Stimulated activated naive CD8-positive, alpha-beta T cell treated with anti-CD3 and anti-CD28 coated beads, Interleukin-15, amount 100 ng/mL, for 72 hours (primary cell): Measurements from ENCODE around the gene HOXA5.

Experiments used
- ATAC-seq: fragments of 150-1000 bp; cut with Tn5 transposase; 2 replicates; pipeline ENCODE4 v1.10.0; 2021; ENCODE audit warnings: mild to moderate bottlenecking, moderate library complexity
- DNase-seq, 2 donors: peaks; one replicate each; pipeline ENCODE4 v3.0.0; 2021 to 2022
- H3K27ac Mint-ChIP-seq, 2 donors: one replicate each; pipeline ENCODE4 v1.8.0; 2022; ENCODE audit warnings: mild to moderate bottlenecking in 2 of 2, mixed read lengths in 2 of 2, moderate library complexity in 2 of 2
- H3K27me3 Mint-ChIP-seq: one replicate; pipeline ENCODE4 v1.8.0; 2022; ENCODE audit warnings: mixed read lengths
- H3K4me1 Mint-ChIP-seq: one replicate; pipeline ENCODE4 v1.8.0; 2022; ENCODE audit warnings: mild to moderate bottlenecking, mixed read lengths
- H3K4me3 Mint-ChIP-seq, 2 donors: one replicate each; pipeline ENCODE4 v1.8.0; 2022; ENCODE audit warnings: mild to moderate bottlenecking in 2 of 2, mixed read lengths in 2 of 2, moderate library complexity in 1 of 2
- H3K9me3 Mint-ChIP-seq, 2 donors: one replicate each; pipeline ENCODE4 v1.8.0; 2022; ENCODE audit warnings: mixed read lengths in 2 of 2

The HOXA5 gene

GRCh38 chr7:27141923-27142579 lies 1.4 kb downstream of the HOXA5 start:
- Mint-ChIP-seq H3K4me3 (no peak overlapping the region), H3K27me3 (peaks cover 75% of the 10 kb centered on the region)

GRCh38 chr7:27141137-27141922 lies 2.2 kb downstream of the HOXA5 start:
- no peak for DNase-seq
- ATAC-seq, result no peak
- Mint-ChIP-seq H3K27ac (no peak overlapping the region), H3K4me1 (peaks cover 5% of the 10 kb centered on the region), H3K27me3 (peaks cover 75% of the 10 kb centered on the region), H3K4me3 (no peak overlapping the region), H3K9me3 (no peaks in the 10 kb centered on the region)

More at GRCh38 chr7:27141923-27142579, 1.4 kb downstream of the HOXA5 start:
- H3K4me1 Mint-ChIP-seq, result peaks cover 3% of the 10 kb centered on the region
- DNase-seq (no peak), ATAC-seq (no peak)
- no peak overlapping the region for H3K27ac Mint-ChIP-seq
- no peaks in the 10 kb centered on the region for H3K9me3 Mint-ChIP-seq

- no peaks in the 10 kb centered on the region for H3K9me3 Mint-ChIP-seq
- H3K27me3 Mint-ChIP-seq, result peaks cover 74% of the 10 kb centered on the region
- H3K4me1 Mint-ChIP-seq, result peaks cover 16% of the 10 kb centered on the region
- H3K4me3 Mint-ChIP-seq, result no peak overlapping the region
- H3K27ac Mint-ChIP-seq, result no peak overlapping the region
- DNase-seq (no peak), ATAC-seq (no peak)
These were observed 3.2 kb downstream of the HOXA5 start for GRCh38 chr7:27140126-27140857.

GRCh38 chr7:27139334-27140125 lies 4.0 kb downstream of the HOXA5 start:
- no peak for DNase-seq
- Mint-ChIP-seq H3K27ac (no peak overlapping the region), H3K9me3 (no peaks in the 10 kb centered on the region), H3K4me1 (peaks cover 23% of the 10 kb centered on the region), H3K4me3 (no peak overlapping the region), H3K27me3 (peaks cover 74% of the 10 kb centered on the region)
- ATAC-seq, result peak; percentile 59

GRCh38 chr7:27138985-27139333 lies 4.5 kb downstream of the HOXA5 start:
- Mint-ChIP-seq H3K27ac (no peak overlapping the region), H3K4me3 (no peak overlapping the region), H3K4me1 (peaks cover 29% of the 10 kb centered on the region), H3K9me3 (no peaks in the 10 kb centered on the region), H3K27me3 (peaks cover 80% of the 10 kb centered on the region)
- DNase-seq, result no peak
- ATAC-seq, result no peak

GRCh38 chr7:27138472-27138871 lies 5.0 kb downstream of the HOXA5 start:
- no peak overlapping the region for H3K4me3 Mint-ChIP-seq
- no peak for ATAC-seq
- no peak for DNase-seq
- peaks cover 32% of the 10 kb centered on the region for H3K4me1 Mint-ChIP-seq
- no peaks in the 10 kb centered on the region for H3K9me3 Mint-ChIP-seq
- H3K27ac Mint-ChIP-seq, result no peak overlapping the region
- peaks cover 85% of the 10 kb centered on the region for H3K27me3 Mint-ChIP-seq

- H3K27me3 Mint-ChIP-seq, result peaks cover 88% of the 10 kb centered on the region
- no peak overlapping the region for H3K27ac Mint-ChIP-seq
- no peak for DNase-seq
- no peak overlapping the region for H3K4me3 Mint-ChIP-seq
- no peak for ATAC-seq
- peaks cover 32% of the 10 kb centered on the region for H3K4me1 Mint-ChIP-seq
- no peaks in the 10 kb centered on the region for H3K9me3 Mint-ChIP-seq
These were observed 5.7 kb downstream of the HOXA5 start for GRCh38 chr7:27137640-27138315.

GRCh38 chr7:27134392-27134791 lies 9.1 kb downstream of the HOXA5 start:
- peak overlapping the region in 1 of 2 donors; percentile 75 for H3K27ac Mint-ChIP-seq
- DNase-seq (peak; percentile 32 to 64), ATAC-seq (peak; percentile 80)
- peaks cover 67% of the 10 kb centered on the region for H3K27me3 Mint-ChIP-seq
- H3K9me3 Mint-ChIP-seq, result no peaks in the 10 kb centered on the region
- H3K4me1 Mint-ChIP-seq, result peaks cover 32% of the 10 kb centered on the region
- peak overlapping the region; percentile 24 to 36 for H3K4me3 Mint-ChIP-seq

- DNase-seq, result no peak
- peak overlapping the region; percentile 34 to 83 for H3K27ac Mint-ChIP-seq
- no peaks in the 10 kb centered on the region for H3K9me3 Mint-ChIP-seq
- peaks cover 32% of the 10 kb centered on the region for H3K4me1 Mint-ChIP-seq
- no peak for ATAC-seq
- H3K4me3 Mint-ChIP-seq, result peak overlapping the region in 1 of 2 donors; percentile 31
- H3K27me3 Mint-ChIP-seq, result peaks cover 70% of the 10 kb centered on the region
These were observed 9.9 kb downstream of the HOXA5 start for GRCh38 chr7:27133409-27134231.

GRCh38 chr7:27132978-27133377 lies 10.5 kb downstream of the HOXA5 start:
- no peak for ATAC-seq
- no peaks in the 10 kb centered on the region for H3K9me3 Mint-ChIP-seq
- peaks cover 70% of the 10 kb centered on the region for H3K27me3 Mint-ChIP-seq

GRCh38 chr7:27132214-27132613 lies 11.3 kb downstream of the HOXA5 start:
- no peak overlapping the region for H3K27ac Mint-ChIP-seq
- no peak overlapping the region for H3K4me3 Mint-ChIP-seq
- peaks cover 70% of the 10 kb centered on the region for H3K27me3 Mint-ChIP-seq

More at GRCh38 chr7:27132978-27133377, 10.5 kb downstream of the HOXA5 start:
- H3K27ac Mint-ChIP-seq, result no peak overlapping the region
- peaks cover 32% of the 10 kb centered on the region for H3K4me1 Mint-ChIP-seq
- no peak for DNase-seq
- H3K4me3 Mint-ChIP-seq, result no peak overlapping the region

GRCh38 chr7:27131390-27131819 lies 12.1 kb downstream of the HOXA5 start:
- no peak for ATAC-seq
- peaks cover 66% of the 10 kb centered on the region for H3K27me3 Mint-ChIP-seq

More at GRCh38 chr7:27132214-27132613, 11.3 kb downstream of the HOXA5 start:
- ATAC-seq, result no peak
- peaks cover 30% of the 10 kb centered on the region for H3K4me1 Mint-ChIP-seq
- no peak for DNase-seq
- no peaks in the 10 kb centered on the region for H3K9me3 Mint-ChIP-seq

GRCh38 chr7:27130540-27131389 lies 12.7 kb downstream of the HOXA5 start, which contains the start of gene HOXA4:
TSS of gene HOXA4 (minus strand) at chr7:27130757. CDS start at chr7:27130733, 24 bp downstream.
- peaks cover 64% of the 10 kb centered on the region for H3K27me3 Mint-ChIP-seq
- ATAC-seq (peak; percentile 77), DNase-seq (peak; percentile 72 to 80)
- H3K9me3 Mint-ChIP-seq, result no peaks in the 10 kb centered on the region
- H3K4me3 Mint-ChIP-seq, result peak within 1 kb of the TSS; percentile 58 to 74
- peaks cover 21% of the 10 kb centered on the region for H3K4me1 Mint-ChIP-seq
- H3K27ac Mint-ChIP-seq, result peak within 1 kb of the TSS; percentile 61 to 67

More at GRCh38 chr7:27131390-27131819, 12.1 kb downstream of the HOXA5 start:
- Mint-ChIP-seq H3K4me3 (peak overlapping the region; percentile 58 to 69), H3K4me1 (peaks cover 27% of the 10 kb centered on the region), H3K27ac (peak overlapping the region in 1 of 2 donors; percentile 67), H3K9me3 (no peaks in the 10 kb centered on the region)
- no peak for DNase-seq
